ENCODE measurements around the gene PLXNA2.

The PLXNA2 gene

GRCh38 chr1:208272311-208272710 is 28.1 kb upstream of the PLXNA2 start:
- Mint-ChIP-seq H3K9me3 (no peaks in the 10 kb centered on the region), H3K27ac (no peak overlapping the region), H3K27me3 (peaks cover 85% of the 10 kb centered on the region), H3K36me3 (ENCODE audit: low read depth) (no peaks in the 10 kb centered on the region), H3K4me3 (no peak overlapping the region), H3K4me1 (ENCODE audit: low read depth) (no peaks in the 10 kb centered on the region)
- DNase-seq = no peak

- Mint-ChIP-seq H3K9me3 (no peaks in the 10 kb centered on the region), H3K4me1 (ENCODE audit: low read depth) (no peaks in the 10 kb centered on the region), H3K27me3 (peaks cover 83% of the 10 kb centered on the region), H3K4me3 (no peak overlapping the region), H3K36me3 (ENCODE audit: low read depth) (no peaks in the 10 kb centered on the region), H3K27ac (no peak overlapping the region)
- DNase-seq = no peak
These were observed 27.1 kb upstream of the PLXNA2 start for GRCh38 chr1:208271236-208271635.

GRCh38 chr1:208270651-208271141 is 26.5 kb upstream of the PLXNA2 start:
- H3K9me3 Mint-ChIP-seq = no peaks in the 10 kb centered on the region
- H3K36me3 Mint-ChIP-seq (ENCODE audit: low read depth) = no peaks in the 10 kb centered on the region
- H3K27me3 Mint-ChIP-seq = peaks cover 80% of the 10 kb centered on the region
- H3K4me3 Mint-ChIP-seq = no peak overlapping the region
- H3K27ac Mint-ChIP-seq = no peak overlapping the region
- no peaks in the 10 kb centered on the region for H3K4me1 Mint-ChIP-seq (ENCODE audit: low read depth)
- DNase-seq = no peak

GRCh38 chr1:208269338-208269666 is 25.1 kb upstream of the PLXNA2 start:
- Mint-ChIP-seq H3K27me3 (peaks cover 67% of the 10 kb centered on the region), H3K4me1 (ENCODE audit: low read depth) (no peaks in the 10 kb centered on the region), H3K9me3 (no peaks in the 10 kb centered on the region), H3K36me3 (ENCODE audit: low read depth) (no peaks in the 10 kb centered on the region), H3K4me3 (no peak overlapping the region), H3K27ac (no peak overlapping the region)
- no peak for DNase-seq

DNA sequence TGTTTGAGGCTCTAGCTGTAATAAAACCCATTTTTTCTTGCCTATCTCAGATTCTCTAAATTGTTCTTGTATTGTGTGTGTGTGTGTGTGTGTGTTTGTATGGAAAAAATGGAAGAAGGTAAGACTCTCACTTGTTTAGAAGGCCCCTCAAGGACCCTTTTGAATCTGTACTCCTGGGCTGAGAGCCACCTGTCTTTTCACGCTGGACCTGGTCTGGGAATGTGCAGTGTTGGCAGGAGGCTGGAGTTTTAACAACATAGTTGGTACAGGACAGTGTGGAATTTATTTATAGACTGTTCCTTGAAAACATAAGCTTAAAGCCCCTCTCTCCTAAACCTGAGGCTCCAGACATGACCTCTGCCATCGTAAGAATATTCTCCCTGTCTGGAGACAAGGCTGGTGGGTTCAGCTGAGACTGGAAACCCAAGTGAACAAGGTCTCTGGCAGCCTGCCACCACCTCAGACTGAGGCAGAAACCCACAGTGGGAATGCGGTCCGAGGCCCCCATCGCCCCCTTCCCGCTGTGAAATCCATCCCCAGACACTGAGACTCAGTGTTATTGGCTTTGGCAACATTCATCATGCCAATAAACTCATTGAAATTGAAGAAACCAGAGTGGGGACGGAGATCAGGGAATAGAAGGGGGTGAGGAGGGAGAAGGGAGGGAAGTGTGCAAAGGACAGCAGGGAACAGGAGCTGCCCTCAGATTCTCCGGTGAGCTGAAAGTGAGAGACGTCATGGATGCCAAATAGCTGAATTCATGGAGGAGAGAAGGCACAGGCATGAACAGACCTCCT is 24.6 kb upstream of the PLXNA2 start:
- H3K4me1 Mint-ChIP-seq (ENCODE audit: low read depth) = no peaks in the 10 kb centered on the region

DNA sequence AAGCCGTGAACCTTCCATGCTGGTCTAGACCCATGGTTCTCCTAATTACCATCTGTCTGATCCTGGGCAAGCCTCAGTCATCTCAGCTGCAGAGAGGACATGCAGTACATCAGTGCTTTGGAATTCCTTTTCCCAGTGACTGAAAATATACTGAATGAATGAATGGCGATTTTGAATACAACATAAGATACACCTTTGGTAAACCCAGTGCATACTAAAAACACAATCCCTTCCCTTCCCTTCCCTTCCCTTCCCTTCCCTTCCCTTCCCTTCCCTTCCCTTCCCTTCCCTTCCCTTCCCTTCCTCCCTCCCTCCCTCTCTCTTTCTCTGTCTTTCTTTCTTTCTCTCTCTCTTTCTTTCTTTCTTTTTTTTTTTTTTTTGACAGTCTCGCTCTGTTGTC is 21.3 kb upstream of the PLXNA2 start:
- Mint-ChIP-seq H3K9me3 (no peaks in the 10 kb centered on the region), H3K27me3 (peaks cover 52% of the 10 kb centered on the region), H3K4me1 (ENCODE audit: low read depth) (no peaks in the 10 kb centered on the region), H3K36me3 (ENCODE audit: low read depth) (no peaks in the 10 kb centered on the region), H3K4me3 (no peak overlapping the region), H3K27ac (no peak overlapping the region)
- DNase-seq = no peak

More for the DNA sequence above, 24.6 kb upstream of the PLXNA2 start:
- Mint-ChIP-seq H3K27me3 (peaks cover 62% of the 10 kb centered on the region), H3K9me3 (no peaks in the 10 kb centered on the region), H3K4me3 (no peak overlapping the region), H3K36me3 (ENCODE audit: low read depth) (no peaks in the 10 kb centered on the region), H3K27ac (no peak overlapping the region)
- DNase-seq = no peak

DNA sequence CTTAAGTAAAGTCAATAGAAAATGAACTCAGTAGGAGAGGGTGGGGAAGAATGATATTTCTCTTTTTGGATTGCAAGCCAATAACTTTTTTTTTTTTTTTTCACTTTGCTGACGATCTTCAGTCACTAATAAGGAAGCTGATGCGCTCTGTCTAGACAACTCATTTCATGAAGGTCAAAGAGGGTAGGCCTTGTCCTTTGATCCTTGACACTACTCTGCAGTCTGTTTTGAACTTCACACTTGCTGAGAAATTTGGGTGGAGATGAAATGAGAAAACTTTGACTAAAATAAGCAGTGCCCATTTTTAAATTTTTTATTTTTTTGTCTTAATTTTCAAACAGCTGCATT is 20.9 kb upstream of the PLXNA2 start:
- no peaks in the 10 kb centered on the region for H3K4me1 Mint-ChIP-seq (ENCODE audit: low read depth)
- H3K36me3 Mint-ChIP-seq (ENCODE audit: low read depth) = no peaks in the 10 kb centered on the region
- H3K27ac Mint-ChIP-seq = no peak overlapping the region
- peaks cover 48% of the 10 kb centered on the region for H3K27me3 Mint-ChIP-seq
- H3K4me3 Mint-ChIP-seq = no peak overlapping the region
- no peaks in the 10 kb centered on the region for H3K9me3 Mint-ChIP-seq
- DNase-seq = no peak

- Mint-ChIP-seq H3K27ac (no peak overlapping the region), H3K36me3 (ENCODE audit: low read depth) (no peaks in the 10 kb centered on the region), H3K9me3 (no peaks in the 10 kb centered on the region), H3K27me3 (peaks cover 45% of the 10 kb centered on the region), H3K4me3 (no peak overlapping the region), H3K4me1 (ENCODE audit: low read depth) (no peaks in the 10 kb centered on the region)
- no peak for DNase-seq
These were observed 20.4 kb upstream of the PLXNA2 start for GRCh38 chr1:208264469-208265121.

DNA sequence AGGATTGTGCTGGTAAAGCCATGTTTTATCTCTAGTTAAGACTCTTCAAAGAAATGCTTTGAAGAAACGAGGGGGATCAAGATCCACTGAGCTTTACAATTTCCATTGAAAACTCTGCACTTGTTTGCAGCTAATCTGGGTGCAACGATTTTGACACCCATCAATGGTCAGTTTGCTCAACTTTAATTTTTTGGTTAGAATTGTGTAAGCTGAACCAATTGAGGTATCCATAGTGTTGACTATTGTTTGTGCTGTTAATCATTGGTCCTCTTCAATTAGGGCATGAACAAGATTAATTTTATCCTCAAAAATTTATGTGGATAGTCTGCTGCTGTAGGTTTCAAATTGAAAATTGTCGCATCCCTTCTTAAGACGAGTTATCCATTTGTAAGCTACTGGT is 17.7 kb upstream of the PLXNA2 start:
- H3K4me3 Mint-ChIP-seq = no peak overlapping the region
- peaks cover 42% of the 10 kb centered on the region for H3K27me3 Mint-ChIP-seq
- H3K9me3 Mint-ChIP-seq = no peaks in the 10 kb centered on the region
- no peaks in the 10 kb centered on the region for H3K4me1 Mint-ChIP-seq (ENCODE audit: low read depth)
- no peak for DNase-seq
- no peaks in the 10 kb centered on the region for H3K36me3 Mint-ChIP-seq (ENCODE audit: low read depth)
- H3K27ac Mint-ChIP-seq = no peak overlapping the region

DNA sequence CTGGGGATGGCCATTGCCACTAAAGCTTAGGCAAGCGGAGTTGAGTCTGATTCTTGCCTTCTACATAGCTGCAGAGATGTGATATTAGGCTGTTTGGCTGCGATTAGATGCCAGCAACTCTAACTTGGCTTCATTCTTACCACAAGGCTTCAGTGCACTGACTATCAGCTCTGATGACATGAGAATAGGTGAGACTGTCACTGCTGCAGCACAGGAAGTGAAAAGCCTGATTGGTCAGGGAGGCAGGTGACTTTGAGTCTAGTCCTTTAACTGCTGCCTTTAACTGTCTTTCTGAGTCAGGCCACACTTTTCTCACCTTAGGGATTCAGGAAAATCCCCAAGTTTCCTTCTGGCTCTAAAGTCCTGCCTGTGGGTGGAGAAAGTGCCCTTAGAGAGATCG is 14.1 kb upstream of the PLXNA2 start:
- H3K27me3 Mint-ChIP-seq = peaks cover 51% of the 10 kb centered on the region
- H3K36me3 Mint-ChIP-seq (ENCODE audit: low read depth) = no peaks in the 10 kb centered on the region
- no peak for DNase-seq
- H3K4me3 Mint-ChIP-seq = no peak overlapping the region
- no peaks in the 10 kb centered on the region for H3K4me1 Mint-ChIP-seq (ENCODE audit: low read depth)
- H3K9me3 Mint-ChIP-seq = no peaks in the 10 kb centered on the region
- no peak overlapping the region for H3K27ac Mint-ChIP-seq

GRCh38 chr1:208257351-208257750 is 13.2 kb upstream of the PLXNA2 start:
- no peaks in the 10 kb centered on the region for H3K36me3 Mint-ChIP-seq (ENCODE audit: low read depth)
- H3K4me3 Mint-ChIP-seq = no peak overlapping the region
- H3K9me3 Mint-ChIP-seq = no peaks in the 10 kb centered on the region
- H3K27me3 Mint-ChIP-seq = peaks cover 55% of the 10 kb centered on the region
- H3K4me1 Mint-ChIP-seq (ENCODE audit: low read depth) = no peaks in the 10 kb centered on the region
- no peak for DNase-seq
- no peak overlapping the region for H3K27ac Mint-ChIP-seq

- Mint-ChIP-seq H3K36me3 (ENCODE audit: low read depth) (no peaks in the 10 kb centered on the region), H3K27me3 (peaks cover 59% of the 10 kb centered on the region), H3K27ac (no peak overlapping the region), H3K4me1 (ENCODE audit: low read depth) (no peaks in the 10 kb centered on the region), H3K9me3 (no peaks in the 10 kb centered on the region), H3K4me3 (no peak overlapping the region)
- DNase-seq = no peak
These were observed 12.4 kb upstream of the PLXNA2 start for GRCh38 chr1:208256556-208256955.

GRCh38 chr1:208256091-208256490 is 11.9 kb upstream of the PLXNA2 start:
- no peaks in the 10 kb centered on the region for H3K4me1 Mint-ChIP-seq (ENCODE audit: low read depth)
- H3K4me3 Mint-ChIP-seq = no peak overlapping the region
- no peaks in the 10 kb centered on the region for H3K36me3 Mint-ChIP-seq (ENCODE audit: low read depth)
- no peak for DNase-seq
- H3K27ac Mint-ChIP-seq = no peak overlapping the region
- H3K9me3 Mint-ChIP-seq = no peaks in the 10 kb centered on the region
- peaks cover 63% of the 10 kb centered on the region for H3K27me3 Mint-ChIP-seq

DNA sequence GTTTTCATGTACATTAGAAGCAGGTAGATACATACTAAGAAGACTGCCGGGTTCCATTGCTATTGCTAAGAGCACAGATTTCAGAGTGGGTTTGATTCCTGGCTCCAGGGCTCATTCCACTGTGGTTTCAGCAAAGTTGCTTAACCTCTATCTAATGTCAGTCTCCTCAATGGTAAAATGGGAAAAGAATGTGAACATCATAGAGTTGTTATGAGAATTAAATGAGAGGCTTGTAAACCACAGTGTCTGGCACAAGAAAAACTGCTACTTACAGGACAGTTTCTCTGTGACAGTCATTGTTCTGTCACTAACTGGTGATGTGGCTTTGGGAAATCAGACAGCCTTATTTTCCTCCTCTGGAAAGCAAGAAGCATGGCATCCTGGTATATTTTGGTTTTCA is 10.7 kb upstream of the PLXNA2 start:
- Mint-ChIP-seq H3K9me3 (no peaks in the 10 kb centered on the region), H3K4me3 (no peak overlapping the region), H3K27me3 (peaks cover 69% of the 10 kb centered on the region), H3K36me3 (ENCODE audit: low read depth) (no peaks in the 10 kb centered on the region), H3K4me1 (ENCODE audit: low read depth) (no peaks in the 10 kb centered on the region), H3K27ac (no peak overlapping the region)
- DNase-seq = no peak

DNA sequence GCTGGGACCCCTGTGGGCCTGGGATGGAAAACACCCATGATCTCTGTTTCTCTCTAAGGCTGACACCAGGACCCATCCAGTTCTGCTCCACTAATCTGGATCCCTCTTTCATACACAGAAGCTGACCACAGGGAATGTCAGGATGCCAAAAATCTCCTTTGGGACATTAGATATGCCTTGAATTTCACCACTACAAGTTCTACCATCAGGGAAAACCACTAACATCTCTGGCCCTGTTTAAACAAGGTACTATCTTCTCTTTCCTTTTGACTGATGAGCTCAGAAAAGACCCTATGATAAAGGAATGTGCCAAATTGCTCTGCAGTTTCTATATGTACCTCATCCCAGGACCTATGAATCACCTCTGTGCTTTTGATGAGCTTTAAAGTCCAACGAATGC is 10.2 kb upstream of the PLXNA2 start:
- no peaks in the 10 kb centered on the region for H3K9me3 Mint-ChIP-seq
- no peak overlapping the region for H3K27ac Mint-ChIP-seq
- no peaks in the 10 kb centered on the region for H3K4me1 Mint-ChIP-seq (ENCODE audit: low read depth)
- H3K36me3 Mint-ChIP-seq (ENCODE audit: low read depth) = no peaks in the 10 kb centered on the region
- DNase-seq = no peak
- H3K4me3 Mint-ChIP-seq = no peak overlapping the region
- peaks cover 68% of the 10 kb centered on the region for H3K27me3 Mint-ChIP-seq

All from activated T-cell treated with anti-CD3 and anti-CD28 coated beads, Interleukin-2, amount 50 U/mL, for 24 hours (primary cell).